IMR-90 (cell line): ENCODE measurements around the gene TCERG1L. TPM values are rescaled to one million over a fixed set of nuclear protein-coding genes. Genes with fewer than 3 reads are reported as not detected.

ENCODE experiments used
- ATAC-seq: fragments of 200-7000 bp; cut with Tn5 transposase; 2 replicates; pipeline ENCODE4 v1.9.1; 2020; ENCODE audit warnings: low read depth, mild to moderate bottlenecking, moderate library complexity
- BruUV-seq: library from RNA; stranded (reverse); fragments of 400-500 nt; replicated peaks from 2 replicates; lab custom pipeline; 2021; lab: Mats Ljungman, UMichigan
- CTCF ChIA-PET: fragments of 300-600 bp; formaldehyde crosslinking; extraction: SDS; loops from one replicate; lab custom pipeline; 2021; ENCODE audit warnings: antibody characterized with exemption; lab: Yijun Ruan, JAX
- POLR2A ChIA-PET: fragments of 300-600 bp; sonication (Branson Sonifier 250); formaldehyde crosslinking; loops from one replicate; lab custom pipeline; 2022; ENCODE audit warnings: antibody characterized with exemption; ENCODE audit not compliant: unreplicated experiment; lab: Charles Lee
- DNase-seq: peaks from one replicate; pipeline ENCODE4 v3.0.0; 2013
- H2AFZ ChIP-seq: replicated peaks from 2 replicates; pipeline ENCODE3; 2013; ENCODE audit warnings: low read length, mild to moderate bottlenecking; ENCODE audit not compliant: poor library complexity
- H2AK5ac ChIP-seq: 2 replicates; pipeline ENCODE4 v1.6.1; 2013; ENCODE audit warnings: low read depth, low read length, inconsistent platforms
- H2AK9ac ChIP-seq: replicated peaks from 2 replicates; pipeline ENCODE3; 2013; ENCODE audit warnings: mild to moderate bottlenecking, low read depth, low read length, moderate library complexity; ENCODE audit not compliant: poor library complexity
- H2BK120ac ChIP-seq: 2 replicates; pipeline ENCODE4 v1.6.1; 2013; ENCODE audit warnings: low read depth, low read length, inconsistent platforms
- H2BK15ac ChIP-seq: 3 replicates; pipeline ENCODE4 v1.6.1; 2013; ENCODE audit warnings: low read depth, low read length, inconsistent platforms
- H2BK20ac ChIP-seq: 2 replicates; pipeline ENCODE4 v1.6.1; 2013; ENCODE audit warnings: low read depth, mild to moderate bottlenecking, inconsistent platforms, low read length, moderate library complexity
- H2BK5ac ChIP-seq: 2 replicates; pipeline ENCODE4 v1.6.1; 2013; ENCODE audit warnings: mild to moderate bottlenecking, low read depth, low read length, inconsistent platforms; ENCODE audit not compliant: poor library complexity, severe bottlenecking
- H3K14ac ChIP-seq: replicated peaks from 2 replicates; pipeline ENCODE4 v1.6.1; 2013; ENCODE audit warnings: low read depth, low read length, inconsistent platforms
- H3K18ac ChIP-seq: 2 replicates; pipeline ENCODE4 v1.6.1; 2013; ENCODE audit warnings: low read depth, low read length, control low read depth
- H3K23ac ChIP-seq: 2 replicates; pipeline ENCODE4 v1.6.1; 2013; ENCODE audit warnings: low read depth, low read length, inconsistent platforms
- H3K27ac ChIP-seq: 2 replicates; pipeline ENCODE4 v1.5.1; 2013; ENCODE audit warnings: mild to moderate bottlenecking, control low read depth, low read length; ENCODE audit not compliant: insufficient read depth
- H3K27me3 ChIP-seq: 2 replicates; pipeline ENCODE4 v1.6.1; 2013; ENCODE audit warnings: low read length; ENCODE audit not compliant: control insufficient read depth, insufficient read depth
- H3K36me3 ChIP-seq: 2 replicates; pipeline ENCODE4 v1.6.1; 2013; ENCODE audit warnings: low read length, mixed read lengths; ENCODE audit not compliant: control insufficient read depth, insufficient read depth
- H3K4ac ChIP-seq: 2 replicates; pipeline ENCODE4 v1.6.1; 2013; ENCODE audit warnings: low read depth, low read length, inconsistent platforms
- H3K4me1 ChIP-seq: 2 replicates; pipeline ENCODE4 v1.6.1; 2013; ENCODE audit warnings: low read length, mixed read lengths; ENCODE audit not compliant: control insufficient read depth, insufficient read depth
- H3K4me2 ChIP-seq: 2 replicates; pipeline ENCODE4 v1.6.1; 2013; ENCODE audit warnings: low read depth, mild to moderate bottlenecking, control low read depth, low read length, moderate library complexity
- H3K4me3 ChIP-seq: 2 replicates; pipeline ENCODE4 v1.5.1; 2013; ENCODE audit warnings: low read depth, mild to moderate bottlenecking, control low read depth, low read length, moderate library complexity; ENCODE audit not compliant: insufficient read depth
- H3K56ac ChIP-seq: 2 replicates; pipeline ENCODE4 v1.6.1; 2013; ENCODE audit warnings: low read length, inconsistent platforms; ENCODE audit not compliant: insufficient read depth; ENCODE audit errors: extremely low read depth
- H3K79me1 ChIP-seq, 2 experiments: 2 replicates each; pipeline ENCODE4 v1.6.1; 2013; ENCODE audit warnings: low read length in 2 of 2, inconsistent platforms in 1 of 2, low read depth in 1 of 2
- H3K9ac ChIP-seq: 2 replicates; pipeline ENCODE4 v1.6.1; 2013; ENCODE audit warnings: low read depth, low read length, control low read depth
- H3K9me1 ChIP-seq: 2 replicates; pipeline ENCODE4 v1.6.1; 2013; ENCODE audit warnings: low read length, inconsistent platforms; ENCODE audit not compliant: insufficient read depth
- H3K9me3 ChIP-seq: 2 replicates; pipeline ENCODE4 v1.6.1; 2013; ENCODE audit warnings: low read length; ENCODE audit not compliant: control insufficient read depth, insufficient read depth
- H4K20me1 ChIP-seq: 2 replicates; pipeline ENCODE4 v1.6.1; 2013; ENCODE audit warnings: low read length, inconsistent platforms; ENCODE audit not compliant: insufficient read depth
- H4K5ac ChIP-seq: 2 replicates; pipeline ENCODE4 v1.6.1; 2013; ENCODE audit warnings: mild to moderate bottlenecking, low read depth, low read length, control low read depth
- H4K8ac ChIP-seq, 2 experiments: 2 replicates each; pipeline ENCODE4 v1.6.1; 2013; ENCODE audit warnings: low read depth in 2 of 2, low read length in 2 of 2, control low read depth in 1 of 2, inconsistent platforms in 1 of 2
- H4K91ac ChIP-seq: 2 replicates; pipeline ENCODE4 v1.6.1; 2013; ENCODE audit warnings: low read depth, low read length, inconsistent platforms; ENCODE audit not compliant: insufficient read depth
- CEBPB ChIP-seq: IDR thresholded peaks from 2 replicates; pipeline ENCODE4 v1.6.1; 2012; ENCODE audit warnings: low read depth, low read length, improper control_type of control experiment
- CHD1 ChIP-seq: IDR thresholded peaks from 2 replicates; pipeline ENCODE4 v1.6.1; 2012; ENCODE audit warnings: low read depth, low read length, improper control_type of control experiment
- CTCF ChIP-seq: conservative IDR thresholded peaks from 2 replicates; pipeline ENCODE4 v1.5.1; 2012; ENCODE audit warnings: mild to moderate bottlenecking, low read depth, low read length, improper control_type of control experiment
- FOS ChIP-seq: fragments of 150-350 bp; IDR thresholded peaks from 2 replicates; pipeline ENCODE4 v1.6.1; 2016; ENCODE audit warnings: low read depth, low read length
- MXI1 ChIP-seq: IDR thresholded peaks from 2 replicates; pipeline ENCODE4 v1.6.1; 2012; ENCODE audit warnings: low read depth, mild to moderate bottlenecking, low read length, moderate library complexity, borderline replicate concordance
- NFE2L2 ChIP-seq: fragments of 150-350 bp; IDR thresholded peaks from 2 replicates; pipeline ENCODE4 v1.6.1; 2016; ENCODE audit warnings: low read depth, mild to moderate bottlenecking, low read length
- POLR2A ChIP-seq: IDR thresholded peaks from 2 replicates; pipeline ENCODE4 v1.6.1; 2012; ENCODE audit warnings: mild to moderate bottlenecking, low read depth, low read length
- RAD21 ChIP-seq: IDR thresholded peaks from 2 replicates; pipeline ENCODE4 v1.6.1; 2012; ENCODE audit warnings: low read length, improper control_type of control experiment
- RFX5 ChIP-seq: IDR thresholded peaks from 2 replicates; pipeline ENCODE4 v1.8.0; 2012; ENCODE audit warnings: low read depth, mild to moderate bottlenecking, low read length, moderate library complexity
- SMC3 ChIP-seq: fragments of 150-350 bp; IDR thresholded peaks from 2 replicates; pipeline ENCODE4 v1.6.1; 2016; ENCODE audit warnings: low read depth, mild to moderate bottlenecking, antibody characterized with exemption, low read length, moderate library complexity
- WGBS, 2 experiments: methylation state at CpG; one replicate each; pipeline versions ENCODE4 v1.1.5 to v1.1.7; 2013; ENCODE audit warnings: missing lambda C conversion rate in 2 of 2; ENCODE audit not compliant: insufficient read length in 1 of 2; ENCODE audit errors: extremely low coverage in 2 of 2; 5-methylcytosine and 5-hydroxymethylcytosine counted together
- dilution Hi-C: fragments of 300-500 bp; cut with HindIII; formaldehyde crosslinking; loops from one replicate; pipeline ENCODE4 v1.14.3; 2018; ENCODE audit warnings: low sequenced_read_pairs; ENCODE audit not compliant: unreplicated experiment
- in situ Hi-C: fragments of 300-500 bp; cut with MboI; formaldehyde crosslinking; loops from 3 replicates; pipeline ENCODE4 v1.14.3; 2019; ENCODE audit warnings: low sequenced_read_pairs, inconsistent platforms, mixed read lengths
- intact Hi-C: fragments of 100-400 bp; cut with micrococcal nuclease; formaldehyde crosslinking; loops from 2 replicates; pipeline ENCODE4 v1.10.0; 2022
- polyA plus RNA-seq, 3 experiments: library from polyadenylated mRNA; depleted of rRNA; stranded (reverse); fragments of >200 nt; gene quantifications; 2 replicates each; pipeline ENCODE4 v1.2.3, GENCODE V29; 2012; ENCODE audit warnings: low replicate concordance in 1 of 3
- total RNA-seq: library from RNA; depleted of rRNA; stranded (reverse); fragments of >200 nt; gene quantifications from 2 replicates; pipeline ENCODE4 v1.2.3, GENCODE V29; 2012
- TF ChIP-seq, protein P1 (sequence below): fragments of 150-350 bp; IDR thresholded peaks from 2 replicates; pipeline ENCODE4 v1.6.1; 2017; ENCODE audit warnings: mild to moderate bottlenecking, antibody characterized with exemption, low read length, low read depth
- TF ChIP-seq, protein P2 (sequence below): fragments of 150-350 bp; IDR thresholded peaks from 2 replicates; pipeline ENCODE4 v1.6.1; 2016; ENCODE audit warnings: low read depth, mild to moderate bottlenecking, low read length, moderate library complexity, borderline replicate concordance

Gene TCERG1L
- total and polyA plus RNA-seq, 2 of the 4 experiments (the other 2 are of a cell fraction) = not detected

GRCh38 chr10:131079314-131079713, 232.2 kb downstream of the TCERG1L start:
- no peak overlapping the region for H3K27ac ChIP-seq
- TF ChIP-seq RAD21 (no peak), NFE2L2 (no peak), SMC3 (no peak), RFX5 (no peak), FOS (no peak), CEBPB (no peak), CHD1 (no peak), POLR2A (no peak), CTCF (no peak), MXI1 (no peak)
- TF ChIP-seq, protein P1, sequence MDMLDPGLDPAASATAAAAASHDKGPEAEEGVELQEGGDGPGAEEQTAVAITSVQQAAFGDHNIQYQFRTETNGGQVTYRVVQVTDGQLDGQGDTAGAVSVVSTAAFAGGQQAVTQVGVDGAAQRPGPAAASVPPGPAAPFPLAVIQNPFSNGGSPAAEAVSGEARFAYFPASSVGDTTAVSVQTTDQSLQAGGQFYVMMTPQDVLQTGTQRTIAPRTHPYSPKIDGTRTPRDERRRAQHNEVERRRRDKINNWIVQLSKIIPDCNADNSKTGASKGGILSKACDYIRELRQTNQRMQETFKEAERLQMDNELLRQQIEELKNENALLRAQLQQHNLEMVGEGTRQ = no peak
- TF ChIP-seq, protein P2, sequence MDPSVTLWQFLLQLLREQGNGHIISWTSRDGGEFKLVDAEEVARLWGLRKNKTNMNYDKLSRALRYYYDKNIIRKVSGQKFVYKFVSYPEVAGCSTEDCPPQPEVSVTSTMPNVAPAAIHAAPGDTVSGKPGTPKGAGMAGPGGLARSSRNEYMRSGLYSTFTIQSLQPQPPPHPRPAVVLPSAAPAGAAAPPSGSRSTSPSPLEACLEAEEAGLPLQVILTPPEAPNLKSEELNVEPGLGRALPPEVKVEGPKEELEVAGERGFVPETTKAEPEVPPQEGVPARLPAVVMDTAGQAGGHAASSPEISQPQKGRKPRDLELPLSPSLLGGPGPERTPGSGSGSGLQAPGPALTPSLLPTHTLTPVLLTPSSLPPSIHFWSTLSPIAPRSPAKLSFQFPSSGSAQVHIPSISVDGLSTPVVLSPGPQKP = no peak
- no peak overlapping the region for H4K5ac ChIP-seq
- no peaks in the 10 kb centered on the region for H3K9me1 ChIP-seq
- no peak for ATAC-seq
- H2BK20ac ChIP-seq = no peak overlapping the region
- no peak overlapping the region for H2AK9ac ChIP-seq
- intact Hi-C loops = no loop called here
- no peak overlapping the region for H3K9ac ChIP-seq
- no peak for DNase-seq
- no peak overlapping the region for H3K56ac ChIP-seq
- no peak overlapping the region for H3K23ac ChIP-seq
- no peak overlapping the region for H3K4me2 ChIP-seq
- BruUV-seq = no TSS peak
- H4K91ac ChIP-seq = no peak overlapping the region
- H3K27me3 ChIP-seq = no peaks in the 10 kb centered on the region
- H3K14ac ChIP-seq = no peak overlapping the region
- H3K18ac ChIP-seq = no peak overlapping the region
- no peak overlapping the region for H4K8ac ChIP-seq
- no peak overlapping the region for H2BK5ac ChIP-seq
- H4K20me1 ChIP-seq = no peaks in the 10 kb centered on the region
- in situ Hi-C loops = no loop called here
- H2BK15ac ChIP-seq = no peak overlapping the region
- H3K9me3 ChIP-seq = peaks cover 62% of the 10 kb centered on the region
- CTCF ChIA-PET = no interaction called here
- H2AFZ ChIP-seq = no peak overlapping the region
- H3K4ac ChIP-seq = no peak overlapping the region
- H3K79me1 ChIP-seq = no peaks in the 10 kb centered on the region
- H3K36me3 ChIP-seq = no peaks in the 10 kb centered on the region
- no peaks in the 10 kb centered on the region for H3K4me1 ChIP-seq
- dilution Hi-C loops = no loop called here
- H2BK120ac ChIP-seq = no peak overlapping the region
- POLR2A ChIA-PET = no interaction called here
- H3K4me3 ChIP-seq = no peak overlapping the region
- H2AK5ac ChIP-seq = no peak overlapping the region
- 80% methylated on average over 5 of the region's 8 CpGs; no CpG with 5 or more reads in 1 of the 2 experiments for WGBS, 2 experiments
